Measurements from ENCODE around the gene HMOX1. TPM values are rescaled to one million over a fixed set of nuclear protein-coding genes. Genes with fewer than 3 reads are reported as not detected.

HMOX1 gene, protein sequence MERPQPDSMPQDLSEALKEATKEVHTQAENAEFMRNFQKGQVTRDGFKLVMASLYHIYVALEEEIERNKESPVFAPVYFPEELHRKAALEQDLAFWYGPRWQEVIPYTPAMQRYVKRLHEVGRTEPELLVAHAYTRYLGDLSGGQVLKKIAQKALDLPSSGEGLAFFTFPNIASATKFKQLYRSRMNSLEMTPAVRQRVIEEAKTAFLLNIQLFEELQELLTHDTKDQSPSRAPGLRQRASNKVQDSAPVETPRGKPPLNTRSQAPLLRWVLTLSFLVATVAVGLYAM
- total RNA-seq = 74.1 and 184 TPM in 2 replicates

DNA sequence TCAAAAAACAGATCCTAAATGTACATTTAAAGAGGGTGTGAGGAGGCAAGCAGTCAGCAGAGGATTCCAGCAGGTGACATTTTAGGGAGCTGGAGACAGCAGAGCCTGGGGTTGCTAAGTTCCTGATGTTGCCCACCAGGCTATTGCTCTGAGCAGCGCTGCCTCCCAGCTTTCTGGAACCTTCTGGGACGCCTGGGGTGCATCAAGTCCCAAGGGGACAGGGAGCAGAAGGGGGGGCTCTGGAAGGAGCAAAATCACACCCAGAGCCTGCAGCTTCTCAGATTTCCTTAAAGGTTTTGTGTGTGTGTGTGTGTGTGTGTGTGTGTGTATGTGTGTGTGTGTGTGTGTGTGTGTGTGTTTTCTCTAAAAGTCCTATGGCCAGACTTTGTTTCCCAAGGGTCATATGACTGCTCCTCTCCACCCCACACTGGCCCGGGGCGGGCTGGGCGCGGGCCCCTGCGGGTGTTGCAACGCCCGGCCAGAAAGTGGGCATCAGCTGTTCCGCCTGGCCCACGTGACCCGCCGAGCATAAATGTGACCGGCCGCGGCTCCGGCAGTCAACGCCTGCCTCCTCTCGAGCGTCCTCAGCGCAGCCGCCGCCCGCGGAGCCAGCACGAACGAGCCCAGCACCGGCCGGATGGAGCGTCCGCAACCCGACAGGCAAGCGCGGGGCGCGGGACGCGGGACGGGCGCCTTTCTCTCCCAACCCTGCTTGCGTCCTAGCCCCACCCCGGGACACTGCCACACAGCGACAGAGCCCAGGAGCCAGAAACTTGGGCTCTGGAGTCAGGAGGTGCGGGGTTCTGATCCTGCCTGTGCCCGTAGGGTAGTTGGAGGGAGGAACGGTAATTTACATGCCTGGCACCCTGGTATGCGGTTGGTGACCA is at the start of gene HMOX1:
Gene HMOX1, plus strand, starts transcription at position 560 of the 887 bp plus-strand sequence. Its CDS starts 78 bp downstream, at position 638.

DNA sequence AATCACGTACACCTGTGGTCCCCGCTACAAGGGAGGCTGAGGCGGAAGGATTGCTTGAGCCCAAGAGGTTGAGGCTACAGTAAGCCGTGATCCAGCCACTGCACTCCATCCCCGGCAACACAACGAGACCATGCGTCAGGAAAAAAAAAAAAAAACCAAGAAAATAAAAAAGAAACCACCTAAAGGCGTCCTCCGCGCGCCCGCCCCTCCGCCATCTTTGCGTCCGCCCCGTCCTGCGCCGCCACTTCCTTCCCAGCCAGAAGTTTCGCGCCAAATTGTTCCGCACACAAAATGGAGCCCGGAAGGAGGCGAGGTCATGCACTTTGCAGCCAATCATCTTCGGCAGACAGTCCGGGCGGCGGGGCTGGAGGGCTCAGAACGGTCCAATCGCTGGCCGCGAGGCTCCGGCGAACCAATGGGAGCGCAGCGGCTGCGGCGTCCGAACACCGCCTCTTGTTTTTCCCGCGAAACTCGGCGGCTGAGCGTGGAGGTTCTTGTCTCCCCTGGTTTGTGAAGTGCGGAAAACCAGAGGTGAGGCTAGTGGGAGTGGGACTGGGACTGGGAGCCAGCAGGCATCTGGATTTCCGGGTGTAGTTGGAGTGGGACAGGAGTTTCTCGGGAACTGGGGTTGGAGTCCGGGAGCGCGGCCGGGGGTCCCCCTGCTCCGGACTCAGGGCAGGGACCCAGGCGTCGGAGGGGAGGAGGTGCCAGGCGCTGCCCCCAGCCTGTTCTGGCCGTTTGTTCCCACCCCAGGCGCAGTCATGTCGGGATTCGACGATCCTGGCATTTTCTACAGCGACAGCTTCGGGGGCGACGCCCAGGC is 19.0 kb downstream of the HMOX1 start, which contains the start of gene MCM5:
Gene MCM5, plus strand, starts transcription at position 463 of the 823 bp plus-strand sequence. Its CDS starts 299 bp downstream, at position 762.

Small RNAs within 50 kb of the gene (small RNA-seq; reads per million reads assigned to genes)
- gene MIR3909 = 1.5 reads per million, percentile 72 among the genes with 10 or more reads in this experiment
- gene MIR6069 = not detected

Other genes with a start within 250 kb of the HMOX1 start
- gene HMGXB4, start 123.6 kb upstream of the HMOX1 start, total RNA-seq = 13.6 and 20.3 TPM in 2 replicates
- gene TOM1, start 81.2 kb upstream of the HMOX1 start, total RNA-seq = 31.5 and 52.5 TPM in 2 replicates
- gene MCM5, start 19.0 kb downstream of the HMOX1 start, total RNA-seq = 41.5 and 87.2 TPM in 2 replicates
- not detected in 2 replicates for gene RASD2, start 159.7 kb downstream of the HMOX1 start, total RNA-seq
- not detected in 2 replicates for gene MB, start 236.2 kb downstream of the HMOX1 start, total RNA-seq

Data from subcutaneous preadipocyte (primary cell).